Epithelial cell of prostate (primary cell): ENCODE results near the gene AQP2.
A peak's percentile ranks its signal among the peaks of the same experiment; 100 is the strongest.

Source experiments
- DNase-seq: peaks from one replicate; pipeline ENCODE4 v3.0.0-alpha.2; 2011; ENCODE audit warnings: low read depth, low spot score
- H3K27ac ChIP-seq: fragments of 450-650 bp; 2 replicates; pipeline ENCODE4 v1.5.1; 2017; ENCODE audit warnings: mild to moderate bottlenecking

AQP2 gene

DNA sequence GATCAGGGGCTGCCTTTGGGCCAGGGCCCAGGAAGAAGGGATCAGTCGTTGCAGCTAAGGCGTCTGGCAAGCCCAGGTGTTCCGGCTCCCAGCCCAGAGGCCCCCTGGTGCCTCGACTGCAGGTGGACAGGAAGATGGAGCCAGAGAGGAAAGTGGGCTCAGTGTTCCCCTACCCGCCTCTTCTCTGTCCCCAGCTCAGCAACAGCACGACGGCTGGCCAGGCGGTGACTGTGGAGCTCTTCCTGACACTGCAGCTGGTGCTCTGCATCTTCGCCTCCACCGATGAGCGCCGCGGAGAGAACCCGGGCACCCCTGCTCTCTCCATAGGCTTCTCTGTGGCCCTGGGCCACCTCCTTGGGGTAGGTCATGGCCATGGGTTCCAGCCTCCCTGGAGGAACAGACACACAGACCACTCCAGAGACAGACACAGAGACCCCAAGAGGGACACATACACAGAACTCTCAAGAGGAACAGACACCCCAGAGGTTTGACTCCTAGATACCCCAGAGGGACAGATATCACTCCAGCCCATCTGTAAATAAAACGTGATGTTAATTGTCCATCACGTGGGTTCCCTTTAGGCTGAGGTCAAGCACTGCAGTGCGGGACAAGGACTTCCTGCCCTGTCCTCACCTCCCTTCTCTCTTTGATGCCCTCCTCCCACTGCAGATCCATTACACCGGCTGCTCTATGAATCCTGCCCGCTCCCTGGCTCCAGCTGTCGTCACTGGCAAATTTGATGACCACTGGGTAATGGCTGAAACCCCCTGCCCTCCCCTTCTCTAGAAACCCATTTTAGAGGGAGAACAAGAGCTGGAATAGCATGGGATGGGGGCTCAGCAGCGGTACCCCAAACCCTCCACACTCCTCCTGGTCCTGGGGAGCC, 3.7 kb downstream of the AQP2 start:
- no peak for DNase-seq
- no peak overlapping the region for H3K27ac ChIP-seq

DNA sequence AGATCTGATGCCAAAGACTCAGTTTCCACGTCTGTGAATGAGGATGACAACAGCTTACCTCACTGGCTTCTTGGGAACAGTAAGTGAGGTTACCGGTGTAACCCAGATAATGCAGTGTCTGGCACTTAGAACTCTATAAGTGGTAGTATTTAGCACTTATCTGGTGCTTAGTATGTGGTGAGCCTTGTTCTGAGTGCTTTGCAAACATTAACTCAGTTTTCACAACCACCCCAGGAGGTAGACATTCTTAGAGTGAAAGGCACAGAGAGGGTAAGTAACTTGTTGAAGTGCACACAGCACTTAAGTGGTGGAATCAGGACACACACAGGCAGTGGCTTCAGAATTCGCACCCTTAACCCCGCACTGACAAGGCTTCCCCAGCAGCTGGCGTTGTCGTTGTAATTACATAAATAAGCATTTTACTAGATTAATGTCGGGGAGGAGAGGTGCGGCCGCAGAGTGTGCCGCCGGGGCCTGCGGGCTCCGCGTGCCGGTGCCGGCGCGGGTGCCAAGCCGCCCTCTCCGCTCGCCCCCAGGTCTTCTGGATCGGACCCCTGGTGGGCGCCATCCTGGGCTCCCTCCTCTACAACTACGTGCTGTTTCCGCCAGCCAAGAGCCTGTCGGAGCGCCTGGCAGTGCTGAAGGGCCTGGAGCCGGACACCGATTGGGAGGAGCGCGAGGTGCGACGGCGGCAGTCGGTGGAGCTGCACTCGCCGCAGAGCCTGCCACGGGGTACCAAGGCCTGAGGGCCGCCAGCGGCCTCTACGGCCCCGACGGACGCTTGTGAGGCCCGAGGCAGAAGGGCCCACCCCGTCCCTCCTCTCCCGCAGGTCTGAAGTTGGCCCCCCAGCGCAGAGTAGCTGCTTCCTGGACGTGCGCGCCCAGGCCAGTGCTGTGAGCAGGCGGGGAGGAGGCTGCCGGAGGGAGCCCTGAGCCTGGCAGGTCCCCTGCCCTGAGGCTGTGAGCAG, 4.6 kb downstream of the AQP2 start:
- no peak for DNase-seq
- H3K27ac ChIP-seq, result no peak overlapping the region

DNA sequence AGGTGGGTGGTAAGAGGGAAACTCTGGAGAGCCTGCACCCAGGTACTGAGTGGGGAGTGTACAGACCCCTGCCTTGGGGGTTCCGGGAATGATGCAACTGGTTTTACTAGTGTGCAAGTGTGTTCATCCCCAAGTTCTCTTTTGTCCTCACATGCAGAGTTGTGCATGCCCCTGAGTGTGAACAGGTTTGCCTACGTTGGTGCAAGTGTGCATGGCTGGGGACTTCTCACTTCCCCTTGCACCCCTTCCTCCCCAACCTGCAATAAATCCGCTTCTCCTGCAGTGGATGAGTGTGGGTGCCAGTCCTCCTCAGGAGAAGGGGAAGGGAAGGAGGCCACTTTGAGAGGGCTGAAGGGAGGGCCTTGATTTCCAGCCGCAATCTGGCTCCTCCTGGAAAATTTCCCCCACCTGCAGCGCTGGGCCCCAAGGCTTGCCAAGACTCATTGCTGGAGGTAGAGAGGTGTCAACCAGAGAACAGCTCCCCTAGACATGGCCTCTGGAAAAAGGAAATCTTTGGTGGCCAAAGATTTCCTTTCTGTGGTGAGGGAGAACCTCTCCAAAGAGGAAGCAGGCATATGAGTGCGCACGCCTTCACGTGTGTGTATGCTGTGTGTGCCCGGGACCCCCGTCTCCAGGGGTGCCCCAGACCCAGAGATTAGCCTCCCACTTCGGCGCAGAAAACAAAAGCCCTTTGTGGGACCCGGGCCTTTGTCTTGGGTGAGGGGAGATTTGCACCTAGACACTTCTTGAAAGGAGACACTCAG, 5.5 kb downstream of the AQP2 start:
- H3K27ac ChIP-seq, result no peak overlapping the region
- DNase-seq, result no peak

DNA sequence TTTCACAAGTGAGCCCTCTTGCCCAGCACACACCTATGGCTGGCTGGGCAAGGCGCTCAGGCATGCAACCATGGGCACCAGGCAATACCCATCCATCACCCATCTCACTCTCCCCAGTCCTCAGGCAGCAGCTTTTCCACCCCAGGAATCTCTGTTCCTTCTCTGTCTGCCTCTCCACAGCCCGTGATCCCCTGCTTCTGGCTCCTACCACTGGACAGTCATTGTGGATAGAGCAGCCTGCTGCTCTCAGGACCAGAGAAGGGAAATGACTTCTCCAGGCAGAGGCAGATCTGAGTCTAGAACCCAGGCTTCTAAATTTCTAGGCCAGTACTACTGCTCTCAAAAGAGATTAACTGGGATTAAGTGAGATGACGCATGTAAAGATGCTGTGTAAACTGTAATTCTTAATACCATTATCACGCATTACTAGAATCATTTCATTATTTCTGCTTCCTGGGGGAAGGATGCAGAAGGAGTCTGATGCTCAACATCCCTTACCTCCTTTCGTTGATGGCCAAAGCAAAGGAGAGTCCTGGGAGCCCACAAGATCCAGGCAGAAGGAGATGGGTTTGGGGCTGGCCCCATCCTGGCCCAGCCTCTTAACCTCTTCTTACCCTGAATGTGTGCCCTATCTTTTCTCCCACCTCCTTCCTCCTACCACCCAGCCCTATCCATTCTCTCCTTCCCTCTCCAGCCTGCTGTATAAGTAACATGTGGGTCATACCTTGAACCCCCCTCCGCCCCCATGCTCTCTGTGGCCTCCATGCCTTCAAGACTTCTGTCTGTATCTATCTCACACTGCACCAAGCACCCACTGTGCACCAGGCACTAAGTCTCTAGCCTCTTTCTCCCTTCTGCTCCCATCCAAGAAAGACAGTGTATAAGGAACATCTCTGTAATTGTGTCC, 6.4 kb downstream of the AQP2 start:
- DNase-seq, result no peak
- no peak overlapping the region for H3K27ac ChIP-seq

DNA sequence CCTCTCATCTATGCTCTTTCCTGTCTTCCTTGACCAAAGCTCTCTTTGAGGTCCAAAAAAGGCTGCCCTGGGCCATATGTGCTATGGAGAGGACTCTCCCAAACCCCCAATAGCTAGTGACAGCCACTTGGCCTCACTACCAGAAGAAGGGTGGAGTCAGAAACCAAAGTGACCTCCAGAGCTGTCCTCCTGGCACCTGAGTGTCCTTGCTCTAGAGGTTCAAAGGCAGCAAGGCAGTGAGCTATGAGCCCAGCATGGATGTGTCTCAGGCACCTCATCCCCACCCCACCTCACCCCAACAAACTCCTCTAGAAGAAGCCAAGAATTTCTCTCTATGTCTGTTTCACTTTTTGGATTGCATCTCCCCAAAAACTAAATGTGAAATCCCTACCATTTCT, 7.0 kb downstream of the AQP2 start:
- DNase-seq, result no peak
- no peak overlapping the region for H3K27ac ChIP-seq

DNA sequence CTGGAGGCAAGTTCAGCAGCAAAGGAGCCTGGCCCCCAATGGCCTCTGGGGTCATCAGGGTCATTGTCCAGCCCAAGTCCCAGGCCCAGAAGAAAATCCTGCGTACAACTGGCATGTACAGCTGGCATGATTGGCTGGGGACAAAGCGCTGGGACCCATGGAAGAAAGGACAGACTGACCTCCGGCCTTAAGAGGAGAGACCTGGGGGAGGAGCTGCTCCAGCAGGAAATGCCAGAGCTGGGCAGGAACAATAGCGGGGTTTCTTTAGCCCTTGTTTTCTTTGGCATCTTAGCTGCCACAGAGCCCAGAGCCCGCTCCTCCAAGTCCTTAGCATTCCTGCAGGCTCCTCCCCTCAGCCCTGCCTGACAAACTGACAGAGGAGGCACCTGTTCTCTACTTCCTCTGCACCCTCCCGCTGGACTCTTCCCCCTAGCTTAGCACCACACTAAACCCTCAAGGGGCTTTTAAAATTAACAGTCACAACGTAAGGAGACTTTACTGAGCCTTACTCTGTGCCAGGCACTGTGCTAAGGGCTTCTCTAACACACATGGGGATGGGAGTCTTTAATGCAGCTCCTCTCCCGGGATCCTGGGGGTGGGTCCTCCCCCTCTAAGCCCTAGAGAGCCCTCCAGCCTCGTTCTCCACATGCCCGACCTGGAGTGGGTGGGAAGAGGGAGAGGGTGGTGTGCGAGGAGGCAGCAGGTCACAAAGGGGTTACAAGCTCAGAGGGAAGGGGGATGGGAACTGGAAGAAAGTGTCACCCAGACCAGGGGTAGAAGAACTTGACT, 9.3 kb downstream of the AQP2 start:
- DNase-seq, result no peak
- no peak overlapping the region for H3K27ac ChIP-seq

DNA sequence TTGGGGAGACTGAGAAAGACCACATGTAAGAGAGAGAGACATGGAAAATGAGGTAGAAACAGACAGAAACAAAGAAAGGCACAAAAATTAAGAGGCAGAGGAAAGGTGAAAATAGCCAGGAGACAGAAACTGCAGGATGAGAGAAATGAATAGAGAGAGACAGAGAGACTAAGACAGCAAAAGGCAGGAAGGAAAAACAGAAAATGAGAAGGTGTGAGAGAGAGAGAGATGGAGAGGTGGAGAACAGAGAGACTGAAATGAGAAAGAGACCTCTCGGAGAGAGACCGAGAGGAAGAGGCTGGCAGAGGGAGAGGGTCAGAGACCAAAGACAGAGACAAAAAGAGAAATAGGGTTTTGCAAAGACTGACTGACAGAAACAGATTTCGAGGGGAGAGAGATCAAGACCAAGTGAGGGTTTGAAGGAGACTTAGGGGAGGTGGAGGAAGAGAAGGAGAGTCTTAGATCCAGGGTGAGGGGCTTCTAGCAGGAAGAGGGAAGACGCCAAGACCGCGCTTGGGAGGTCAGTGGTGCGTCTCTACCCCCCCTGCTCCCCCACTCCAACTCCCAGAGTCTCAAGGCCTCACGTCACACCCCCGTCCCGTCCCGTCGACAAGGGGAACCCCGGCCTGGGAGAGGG, 10.1 kb downstream of the AQP2 start:
- DNase-seq, result no peak
- no peak overlapping the region for H3K27ac ChIP-seq

DNA sequence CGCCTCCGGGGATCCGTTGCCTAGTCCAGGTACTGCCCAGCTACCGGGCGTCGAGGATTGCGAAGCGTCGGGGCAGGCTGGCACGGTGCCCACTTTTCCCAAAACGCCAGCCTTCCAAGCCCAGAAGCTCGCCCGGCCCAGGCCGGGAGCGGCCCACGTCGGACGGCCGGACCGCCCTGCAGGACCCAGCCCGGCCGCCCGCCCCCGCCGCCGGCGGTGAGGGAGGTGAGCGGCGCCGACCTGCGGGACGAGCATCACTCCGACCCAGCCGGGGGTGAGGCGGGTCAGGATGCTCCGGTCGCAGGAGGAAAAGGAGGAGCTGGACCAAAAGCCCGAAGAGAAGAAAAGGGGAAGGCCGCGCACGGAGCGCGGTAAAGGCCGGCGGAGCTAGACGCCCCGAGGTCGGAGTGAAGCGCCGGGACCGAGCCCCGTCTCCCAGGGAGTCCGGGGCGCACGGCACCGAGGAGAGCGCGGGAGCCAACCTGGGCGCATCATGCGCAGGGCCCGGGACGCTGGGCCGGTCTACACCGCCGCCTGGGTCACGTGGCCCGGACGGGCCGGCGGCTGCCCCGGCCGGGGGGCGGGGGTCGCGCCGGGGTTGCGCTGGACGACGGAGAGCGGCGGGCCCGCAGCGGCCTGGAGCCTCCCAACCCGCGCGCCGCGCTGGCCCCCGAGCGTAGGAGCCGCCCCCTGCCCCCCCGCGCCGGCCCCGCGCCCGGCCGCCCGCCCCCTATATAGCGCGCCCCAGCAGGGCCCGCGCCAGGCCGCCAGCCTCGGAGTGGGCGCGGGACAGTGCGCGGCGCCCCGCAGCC, 10.8 kb downstream of the AQP2 start, which contains the start of gene AQP5:
TSS of gene AQP5 (plus strand) at position 762 of the 812 bp plus-strand sequence. CDS start 146 bp downstream, outside the sequence.
- no peak for DNase-seq
- H3K27ac ChIP-seq, result no peak within 1 kb of the TSS

DNA sequence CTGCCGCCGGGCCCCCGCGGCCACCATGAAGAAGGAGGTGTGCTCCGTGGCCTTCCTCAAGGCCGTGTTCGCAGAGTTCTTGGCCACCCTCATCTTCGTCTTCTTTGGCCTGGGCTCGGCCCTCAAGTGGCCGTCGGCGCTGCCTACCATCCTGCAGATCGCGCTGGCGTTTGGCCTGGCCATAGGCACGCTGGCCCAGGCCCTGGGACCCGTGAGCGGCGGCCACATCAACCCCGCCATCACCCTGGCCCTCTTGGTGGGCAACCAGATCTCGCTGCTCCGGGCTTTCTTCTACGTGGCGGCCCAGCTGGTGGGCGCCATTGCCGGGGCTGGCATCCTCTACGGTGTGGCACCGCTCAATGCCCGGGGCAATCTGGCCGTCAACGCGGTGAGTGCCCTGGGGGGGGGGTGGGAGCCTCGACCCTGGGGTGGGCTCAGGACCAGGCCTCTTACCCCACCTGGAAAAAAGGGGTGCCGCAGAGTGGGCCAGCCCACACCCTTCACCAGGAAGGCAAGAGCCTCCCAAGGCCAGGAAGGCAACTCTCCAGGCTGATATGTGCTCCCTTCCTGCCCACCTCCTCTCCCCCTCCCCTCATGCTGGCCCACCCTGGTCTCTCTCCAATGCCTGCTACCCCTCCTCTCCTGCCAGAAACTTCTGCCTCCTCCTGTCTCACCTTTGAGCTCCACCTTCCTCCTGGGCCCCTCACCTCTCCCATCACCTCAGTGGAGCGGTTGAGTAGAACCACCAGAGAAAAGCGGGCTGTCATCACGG, 11.6 kb downstream of the AQP2 start:
- H3K27ac ChIP-seq, result no peak overlapping the region
- DNase-seq, result no peak

DNA sequence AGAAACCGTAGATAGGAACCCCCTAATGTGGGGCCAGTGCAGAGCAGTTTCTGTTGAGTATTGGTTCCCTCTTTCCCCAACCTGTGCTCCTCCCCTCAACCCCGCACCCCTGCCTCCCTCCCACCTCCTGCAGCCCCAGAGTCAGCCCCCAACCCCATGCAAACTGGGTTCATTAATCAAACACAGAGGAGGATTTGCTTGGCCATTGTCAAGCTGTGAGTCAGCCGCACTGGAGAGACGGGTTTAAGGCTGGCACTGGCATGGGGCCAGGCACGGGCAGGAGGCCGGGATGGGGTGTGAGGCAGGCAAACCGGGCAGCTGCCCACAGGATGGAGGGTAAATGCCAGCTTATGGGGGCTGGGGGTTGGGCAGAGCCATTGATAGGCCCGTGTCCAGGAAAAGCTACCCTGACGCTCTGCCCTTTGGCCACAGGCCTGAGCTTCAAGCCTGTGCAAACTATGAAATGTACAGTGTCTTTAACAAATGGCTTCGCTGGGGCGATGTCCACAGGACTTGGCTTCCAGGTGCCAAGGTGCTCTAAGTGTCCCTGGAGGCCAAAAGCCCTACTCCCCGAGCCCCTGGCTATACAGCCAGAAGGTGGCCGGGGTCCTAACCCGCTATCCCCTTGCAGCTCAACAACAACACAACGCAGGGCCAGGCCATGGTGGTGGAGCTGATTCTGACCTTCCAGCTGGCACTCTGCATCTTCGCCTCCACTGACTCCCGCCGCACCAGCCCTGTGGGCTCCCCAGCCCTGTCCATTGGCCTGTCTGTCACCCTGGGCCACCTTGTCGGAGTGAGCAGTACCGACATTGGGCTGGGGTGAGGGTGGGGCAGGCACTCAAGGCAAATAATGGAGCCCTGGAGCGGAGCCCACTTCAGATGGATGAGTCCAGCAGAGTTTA, 12.6 kb downstream of the AQP2 start:
- DNase-seq, result peak; percentile 48
- no peak overlapping the region for H3K27ac ChIP-seq

DNA sequence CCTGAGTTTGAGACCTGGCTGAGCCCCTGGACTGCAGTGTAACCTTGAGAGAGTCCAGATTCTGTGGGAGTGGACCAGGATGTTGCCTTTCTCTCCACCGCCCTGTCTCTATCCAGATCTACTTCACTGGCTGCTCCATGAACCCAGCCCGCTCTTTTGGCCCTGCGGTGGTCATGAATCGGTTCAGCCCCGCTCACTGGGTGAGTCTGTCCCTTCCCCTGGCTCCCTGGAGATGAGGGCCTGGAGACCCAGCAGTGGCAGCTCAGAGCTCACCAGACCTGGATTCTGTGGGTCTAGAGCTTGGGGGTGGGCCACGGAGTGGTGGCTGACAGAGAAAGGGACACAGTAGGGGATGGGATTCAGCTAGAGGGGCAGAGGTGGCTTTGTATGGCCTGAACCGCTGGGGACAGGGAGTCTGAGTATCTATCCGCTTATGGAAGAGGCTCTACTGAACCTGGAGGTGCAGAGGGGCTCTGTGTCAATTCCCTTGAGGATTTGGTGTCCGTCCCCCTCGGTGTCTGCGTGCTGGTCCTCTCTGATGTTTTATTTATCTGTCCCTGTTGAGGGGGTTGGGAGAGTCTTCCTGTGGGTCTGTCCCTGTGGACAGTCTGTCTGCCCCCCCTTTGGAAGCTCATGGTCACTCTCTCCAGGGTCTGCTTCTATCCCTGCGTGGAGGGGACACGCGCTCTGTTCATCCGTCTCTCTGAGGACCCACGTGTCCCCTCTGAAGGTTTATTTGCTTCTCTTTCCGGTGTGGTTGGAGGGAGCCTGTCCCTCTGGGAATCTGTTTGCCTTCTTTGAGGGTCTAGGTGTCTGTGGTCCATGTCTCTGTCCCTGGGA, 13.7 kb downstream of the AQP2 start:
- H3K27ac ChIP-seq, result no peak overlapping the region
- no peak for DNase-seq

DNA sequence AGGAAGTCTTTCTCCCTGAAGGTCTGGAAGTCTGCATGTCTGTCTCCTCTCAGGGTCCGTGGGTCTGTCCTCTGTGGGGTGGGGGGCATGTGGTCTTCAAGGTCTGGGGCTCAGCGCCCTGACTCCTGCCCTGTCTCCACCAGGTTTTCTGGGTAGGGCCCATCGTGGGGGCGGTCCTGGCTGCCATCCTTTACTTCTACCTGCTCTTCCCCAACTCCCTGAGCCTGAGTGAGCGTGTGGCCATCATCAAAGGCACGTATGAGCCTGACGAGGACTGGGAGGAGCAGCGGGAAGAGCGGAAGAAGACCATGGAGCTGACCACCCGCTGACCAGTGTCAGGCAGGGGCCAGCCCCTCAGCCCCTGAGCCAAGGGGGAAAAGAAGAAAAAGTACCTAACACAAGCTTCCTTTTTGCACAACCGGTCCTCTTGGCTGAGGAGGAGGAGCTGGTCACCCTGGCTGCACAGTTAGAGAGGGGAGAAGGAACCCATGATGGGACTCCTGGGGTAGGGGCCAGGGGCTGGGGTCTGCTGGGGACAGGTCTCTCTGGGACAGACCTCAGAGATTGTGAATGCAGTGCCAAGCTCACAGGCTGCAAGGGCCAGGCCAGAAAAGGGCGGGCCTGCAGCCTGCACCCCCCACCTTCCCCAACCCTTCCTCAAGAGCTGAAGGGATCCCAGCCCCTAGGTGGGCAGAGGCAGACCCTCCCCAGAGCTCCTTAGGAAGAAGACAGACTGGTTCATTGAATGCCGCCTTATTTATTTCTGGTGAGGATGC, 14.5 kb downstream of the AQP2 start:
- no peak for DNase-seq
- H3K27ac ChIP-seq, result no peak overlapping the region

DNA sequence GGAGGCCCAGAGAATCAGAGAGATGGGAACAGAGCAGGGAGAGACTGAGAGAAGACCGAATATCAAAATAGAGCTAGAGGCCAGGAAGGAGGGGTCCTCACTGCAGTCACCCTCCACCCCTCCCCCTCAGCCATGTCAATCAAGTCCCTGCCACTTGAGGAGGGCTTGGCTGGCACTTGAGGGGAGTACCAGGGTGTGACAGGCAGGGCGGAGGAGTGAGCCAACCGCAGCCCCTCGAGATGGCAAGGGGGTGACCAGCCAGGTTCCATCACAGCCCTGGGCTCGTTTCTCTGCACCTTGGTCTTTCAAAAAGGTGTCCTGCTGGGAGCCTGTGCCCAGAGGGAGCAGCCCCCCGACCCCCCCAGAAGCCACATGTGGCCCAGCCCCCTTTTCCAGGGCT, 15.3 kb downstream of the AQP2 start:
- H3K27ac ChIP-seq, result no peak overlapping the region
- DNase-seq, result no peak

DNA sequence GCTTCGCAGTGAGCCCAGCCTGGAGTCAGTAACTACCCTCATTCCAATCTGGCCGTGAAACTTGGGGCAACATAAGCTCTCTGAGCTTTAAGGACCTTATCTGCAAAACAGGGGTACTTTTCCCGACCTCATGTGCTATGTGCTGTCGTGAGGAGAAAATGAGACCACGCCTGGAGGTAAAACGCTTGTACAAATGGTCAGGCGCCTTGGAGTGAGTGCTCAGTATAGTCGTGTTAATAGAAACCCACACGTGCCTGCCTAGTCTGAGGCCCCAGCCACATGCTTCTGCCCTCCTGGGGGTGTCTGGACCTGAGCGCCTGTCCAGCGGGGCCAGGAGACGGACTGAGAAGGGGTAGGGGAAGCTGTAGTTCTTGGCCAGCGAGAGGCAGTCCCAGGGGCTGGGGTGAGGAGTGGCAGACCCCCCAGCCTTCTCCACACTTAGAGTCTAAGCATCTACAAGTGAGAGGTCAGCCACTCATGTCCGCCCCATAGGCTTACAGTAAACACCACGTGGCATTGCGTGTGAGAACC, 16.0 kb downstream of the AQP2 start:
- no peak overlapping the region for H3K27ac ChIP-seq
- no peak for DNase-seq
